Heart left ventricle (tissue), 13 donors: ENCODE data around the gene CA4.

Source experiments
- POLR2A ChIP-seq, 2 donors: fragments of 450-650 bp; IDR thresholded peaks; one replicate each; pipeline ENCODE4 v1.6.1; 2017; ENCODE audit warnings: antibody characterized with exemption in 2 of 2, mild to moderate bottlenecking in 2 of 2, moderate library complexity in 2 of 2
- TF ChIP-seq, protein P1 (sequence below), 12 donors: fragments of 200-600 bp; sonication (generic) in 4 of 12; IDR thresholded peaks; one replicate each; pipeline versions ENCODE4 v1.5.0 to v1.8.0; 2018 to 2022; ENCODE audit warnings: antibody characterized with exemption in 12 of 12, mild to moderate bottlenecking in 5 of 12
- donor health status: ischemic (EF 13 %, LVEDD 7.1; RV severe dilation, severe dysfunction).
- donor health status: DM: no; HTN: yes; CAD: no.
- donor health status: DM: no; HTN: no; CAD: no.
- donor health status: ischemic (EF 25% LVEDD 6.9; RV normal size, moderate dysfunction).
- donor health status: ischemic (EF 25% LVEDD 5.7; RV mildly dilated, moderate dysfunction).
- donor health status: ischemic (EF 35%, LVEDD 5.7; RV mildly dilated, moderate dysfunction).
- donor health status: nonischemic (EF 11% LVEDD 7.7; RV severe dilation, severe dysfunction).
- donor health status: DM: yes; HTN: yes; CAD: no.
- donor health status: PGD.
- donor health status: ischemic (EF 29% LVEDD 5.4; RV normal size, mild dysfunction).
- donor health status: nonischemic (EF 23%, LVEDD 6.1; RV moderate dilation, normal function).

DNA sequence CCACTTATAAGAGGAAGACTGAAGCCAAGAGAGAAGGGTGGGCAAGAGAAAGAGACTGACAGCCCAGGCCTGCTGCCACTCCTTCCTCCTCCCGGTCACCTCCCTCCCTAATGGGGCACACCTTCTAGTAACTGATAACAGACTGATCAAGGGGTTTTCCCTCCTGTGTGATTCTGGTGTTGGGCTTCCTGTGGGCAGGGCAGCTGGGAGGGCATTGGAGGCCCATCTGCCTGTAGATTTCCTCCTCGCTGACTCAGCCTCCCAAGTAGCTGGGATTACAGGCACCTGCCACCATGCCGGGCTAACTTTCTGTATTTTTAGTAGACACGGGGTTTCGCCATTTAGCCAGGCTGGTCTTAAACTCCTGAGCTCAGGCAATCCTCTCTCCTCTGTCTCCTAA lies 16.2 kb downstream of the CA4 start:
- TF ChIP-seq, protein P1, sequence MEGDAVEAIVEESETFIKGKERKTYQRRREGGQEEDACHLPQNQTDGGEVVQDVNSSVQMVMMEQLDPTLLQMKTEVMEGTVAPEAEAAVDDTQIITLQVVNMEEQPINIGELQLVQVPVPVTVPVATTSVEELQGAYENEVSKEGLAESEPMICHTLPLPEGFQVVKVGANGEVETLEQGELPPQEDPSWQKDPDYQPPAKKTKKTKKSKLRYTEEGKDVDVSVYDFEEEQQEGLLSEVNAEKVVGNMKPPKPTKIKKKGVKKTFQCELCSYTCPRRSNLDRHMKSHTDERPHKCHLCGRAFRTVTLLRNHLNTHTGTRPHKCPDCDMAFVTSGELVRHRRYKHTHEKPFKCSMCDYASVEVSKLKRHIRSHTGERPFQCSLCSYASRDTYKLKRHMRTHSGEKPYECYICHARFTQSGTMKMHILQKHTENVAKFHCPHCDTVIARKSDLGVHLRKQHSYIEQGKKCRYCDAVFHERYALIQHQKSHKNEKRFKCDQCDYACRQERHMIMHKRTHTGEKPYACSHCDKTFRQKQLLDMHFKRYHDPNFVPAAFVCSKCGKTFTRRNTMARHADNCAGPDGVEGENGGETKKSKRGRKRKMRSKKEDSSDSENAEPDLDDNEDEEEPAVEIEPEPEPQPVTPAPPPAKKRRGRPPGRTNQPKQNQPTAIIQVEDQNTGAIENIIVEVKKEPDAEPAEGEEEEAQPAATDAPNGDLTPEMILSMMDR (IDR thresholded peaks at IDR 0.05) = no peak
- no peak for TF ChIP-seq POLR2A (IDR thresholded peaks at IDR 0.05)
